HepG2 (cell line): ENCODE data around the gene CLDN9. TPM values are rescaled to one million over a fixed set of nuclear protein-coding genes. Genes with fewer than 3 reads are reported as not detected.

ENCODE experiments used
- E2F1 ChIP-seq: sonication (generic); formaldehyde crosslinking; IDR thresholded peaks from 2 replicates; pipeline ENCODE4 v1.5.0; 2020; ENCODE audit warnings: missing genetic modification reagents
- EP300 ChIP-seq, 3 experiments: sonication (generic) in 1 of 3; formaldehyde crosslinking in 1 of 3; IDR thresholded peaks; 2 replicates each; pipeline versions ENCODE4 v1.5.1 to v1.6.1; 2011 to 2020; ENCODE audit warnings: low read depth in 2 of 3, low read length in 2 of 3, borderline replicate concordance in 1 of 3, improper control_type of control experiment in 1 of 3, mild to moderate bottlenecking in 1 of 3, missing genetic modification reagents in 1 of 3, moderate library complexity in 1 of 3
- FOXP1 ChIP-seq, 2 experiments: fragments of 450-650 bp in 1 of 2; IDR thresholded peaks; 2 replicates each; pipeline ENCODE4 v1.6.1; 2017 to 2018; ENCODE audit warnings: antibody characterized with exemption in 1 of 2
- FOXP4 ChIP-seq: sonication (generic); formaldehyde crosslinking; IDR thresholded peaks from 2 replicates; pipeline ENCODE4 v1.4.0; 2020; ENCODE audit warnings: missing genetic modification reagents
- HNF4A ChIP-seq: sonication (generic); formaldehyde crosslinking; IDR thresholded peaks from 2 replicates; pipeline ENCODE4 v1.4.0; 2020; ENCODE audit warnings: missing genetic modification reagents
- ISL2 ChIP-seq: sonication (generic); formaldehyde crosslinking; IDR thresholded peaks from 2 replicates; pipeline ENCODE4 v1.5.0; 2020; ENCODE audit warnings: missing genetic modification reagents
- KLF6 ChIP-seq: IDR thresholded peaks from 2 replicates; pipeline ENCODE4 v1.8.0; 2016; ENCODE audit warnings: missing biosample characterization, missing genetic modification reagents
- PBX3 ChIP-seq: sonication (generic); formaldehyde crosslinking; IDR thresholded peaks from 2 replicates; pipeline ENCODE4 v1.8.1; 2023; ENCODE audit warnings: missing genetic modification reagents, inconsistent platforms, borderline replicate concordance
- SP2 ChIP-seq: sonication (generic); formaldehyde crosslinking; IDR thresholded peaks from 2 replicates; pipeline ENCODE4 v1.5.1; 2020; ENCODE audit warnings: mild to moderate bottlenecking, missing genetic modification reagents
- SP4 ChIP-seq: sonication (generic); formaldehyde crosslinking; IDR thresholded peaks from 2 replicates; pipeline ENCODE4 v1.8.1; 2023; ENCODE audit warnings: mild to moderate bottlenecking, missing genetic modification reagents
- SRSF4 ChIP-seq: fragments of 200-400 bp; formaldehyde crosslinking; IDR thresholded peaks from one replicate; pipeline ENCODE4 v1.6.1; 2018; ENCODE audit warnings: mild to moderate bottlenecking, low read depth, low read length, moderate library complexity; ENCODE audit not compliant: poor library complexity, severe bottlenecking
- TAF15 ChIP-seq: fragments of 200-400 bp; formaldehyde crosslinking; IDR thresholded peaks from one replicate; pipeline ENCODE4 v1.6.1; 2018; ENCODE audit warnings: mild to moderate bottlenecking, low read depth, low read length; ENCODE audit not compliant: poor library complexity, severe bottlenecking
- TFDP1 ChIP-seq: IDR thresholded peaks from 2 replicates; pipeline ENCODE4 v1.6.1; 2016; ENCODE audit warnings: missing compliant biosample characterization, missing genetic modification reagents, borderline replicate concordance
- ZBTB37 ChIP-seq: sonication (generic); formaldehyde crosslinking; IDR thresholded peaks from 2 replicates; pipeline ENCODE4 v1.4.0; 2020; ENCODE audit warnings: mild to moderate bottlenecking, missing genetic modification reagents
- ZFP36L2 ChIP-seq: sonication (generic); formaldehyde crosslinking; IDR thresholded peaks from 2 replicates; pipeline ENCODE4 v1.4.0; 2020; ENCODE audit warnings: missing genetic modification reagents
- ZMYM4 ChIP-seq: sonication (generic); formaldehyde crosslinking; IDR thresholded peaks from 2 replicates; pipeline ENCODE4 v1.8.1; 2023; ENCODE audit warnings: mild to moderate bottlenecking, missing genetic modification reagents
- ZNF235 ChIP-seq: sonication (generic); formaldehyde crosslinking; IDR thresholded peaks from 2 replicates; pipeline ENCODE4 v1.8.1; 2023; ENCODE audit warnings: mild to moderate bottlenecking, missing genetic modification reagents, borderline replicate concordance
- ZNF333 ChIP-seq: sonication (generic); formaldehyde crosslinking; IDR thresholded peaks from 2 replicates; pipeline ENCODE4 v1.4.0; 2020; ENCODE audit warnings: mild to moderate bottlenecking, missing genetic modification reagents, borderline replicate concordance
- ZNF382 ChIP-seq: sonication (generic); formaldehyde crosslinking; IDR thresholded peaks from 2 replicates; pipeline ENCODE4 v1.5.0; 2020; ENCODE audit warnings: missing genetic modification reagents, mild to moderate bottlenecking, borderline replicate concordance
- ZNF558 ChIP-seq: sonication (generic); formaldehyde crosslinking; IDR thresholded peaks from 2 replicates; pipeline ENCODE4 v1.9.0; 2022; ENCODE audit warnings: mild to moderate bottlenecking, missing genetic modification reagents, borderline replicate concordance
- ZNF564 ChIP-seq: sonication (generic); formaldehyde crosslinking; IDR thresholded peaks from 2 replicates; pipeline ENCODE4 v1.8.1; 2023; ENCODE audit warnings: mild to moderate bottlenecking, missing genetic modification reagents
- ZSCAN21 ChIP-seq: sonication (generic); formaldehyde crosslinking; IDR thresholded peaks from 2 replicates; pipeline ENCODE4 v1.8.0; 2022; ENCODE audit warnings: mild to moderate bottlenecking, missing genetic modification reagents, moderate library complexity, borderline replicate concordance
- polyA plus RNA-seq, 8 experiments: library from polyadenylated mRNA; depleted of rRNA in 3 of 8; stranded (reverse) in 7 of 8; unstranded in 1 of 8; fragments of >200 nt; fragmentation: Illumina TruSeq in 4 of 8; extraction: Trizol in 4 of 8; gene quantifications; 2 replicates each; pipeline versions ENCODE4 v1.2.1 to v1.2.3, GENCODE V29; 2011 to 2016; ENCODE audit warnings: low read depth in 4 of 8, missing spikeins in 1 of 8, mixed read lengths in 1 of 8; ENCODE audit not compliant: insufficient read depth in 1 of 8
- total RNA-seq, 5 experiments: library from RNA; depleted of rRNA; stranded (reverse); fragments of >200 nt; fragmentation: Illumina TruSeq; extraction: Trizol; gene quantifications; 2 replicates each; pipeline ENCODE4 v1.2.3, GENCODE V29; 2016; ENCODE audit warnings: low read depth in 1 of 5

The CLDN9 gene
- total and polyA plus RNA-seq, 2 of the 13 experiments (the other 11 are each of a cell fraction or from before 2014, with no cell fraction given), result 0.15 to 0.26 TPM

GRCh38 chr16:3022684-3023414, 10.1 kb downstream of the CLDN9 start (continued):
- no peak for TF ChIP-seq E2F1 (CRISPR knock-in tag)
- TF ChIP-seq ZNF382, result no peak
- peak; percentile 20; the same call in 1 of the 2 replicates for TF ChIP-seq SP4
- no peak for TF ChIP-seq SRSF4
- TF ChIP-seq ISL2 (CRISPR knock-in tag), result no peak
- TF ChIP-seq TAF15, result no peak
- TF ChIP-seq ZMYM4 (CRISPR knock-in tag), result no peak
- TF ChIP-seq FOXP1 (IDR thresholded peaks at IDR 0.05), result no peak
- no peak for TF ChIP-seq FOXP1 (CRISPR knock-in tag; IDR thresholded peaks at IDR 0.05)
- 0 out of 4 replicates have a peak, but pooled peaks of 1 of the 2 experiments have one; percentile 1 for TF ChIP-seq EP300 (IDR thresholded peaks at IDR 0.05; ENCODE audit: low read depth in 2 of 2, low read length in 2 of 2)
- TF ChIP-seq EP300 (CRISPR knock-in tag; IDR thresholded peaks at IDR 0.05; ENCODE audit: borderline replicate concordance), result no peak
- TF ChIP-seq ZNF333 (CRISPR knock-in tag), result no peak
- no peak for TF ChIP-seq PBX3 (CRISPR knock-in tag)
- TF ChIP-seq ZNF564, result no peak
- no peak for TF ChIP-seq SP2 (CRISPR knock-in tag)
- no peak for TF ChIP-seq ZNF235 (CRISPR knock-in tag)
- no peak for TF ChIP-seq KLF6 (CRISPR knock-in tag)
- no peak for TF ChIP-seq ZFP36L2 (CRISPR knock-in tag)
- no peak for TF ChIP-seq ZBTB37 (CRISPR knock-in tag)
- TF ChIP-seq TFDP1 (CRISPR knock-in tag), result no peak
- no peak for TF ChIP-seq ZSCAN21
- no peak for TF ChIP-seq ZNF558 (CRISPR knock-in tag)
- no peak for TF ChIP-seq FOXP4 (CRISPR knock-in tag)
- TF ChIP-seq HNF4A (CRISPR knock-in tag), result no peak
